Testis (tissue), 3 donors: ENCODE data around the gene PSMD1. TPM values are rescaled to one million over a fixed set of nuclear protein-coding genes. Genes with fewer than 3 reads are reported as not detected.

ENCODE experiments used
- DNase-seq: peaks from one replicate; pipeline ENCODE4 v3.0.0-alpha.2; 2019
- H3K27ac ChIP-seq, 2 donors: fragments of 200-600 bp; sonication (generic); one replicate each; pipeline ENCODE4 v1.5.1; 2019
- H3K27me3 ChIP-seq: fragments of 200-600 bp; sonication (generic); one replicate; pipeline ENCODE4 v1.5.1; 2019
- H3K36me3 ChIP-seq: fragments of 200-600 bp; sonication (generic); one replicate; pipeline ENCODE4 v1.5.1; 2017; ENCODE audit warnings: low read depth; ENCODE audit errors: missing control alignments
- H3K4me1 ChIP-seq: fragments of 200-600 bp; sonication (generic); one replicate; pipeline ENCODE4 v1.5.1; 2019
- H3K4me3 ChIP-seq, 2 donors: fragments of 200-600 bp; sonication (generic); one replicate each; pipeline ENCODE4 v1.5.1; 2017 to 2019
- H3K9me3 ChIP-seq: fragments of 200-600 bp; sonication (generic); one replicate; pipeline ENCODE4 v1.5.1; 2017
- CTCF ChIP-seq, 3 experiments: fragments of 450-650 bp in 2 of 3; fragments of 200-600 bp in 1 of 3; sonication (generic) in 1 of 3; IDR thresholded peaks; one replicate each; pipeline ENCODE4 v1.5.1; 2016 to 2019; ENCODE audit warnings: antibody characterized with exemption in 3 of 3, mild to moderate bottlenecking in 2 of 3, moderate library complexity in 1 of 3
- POLR2A ChIP-seq: fragments of 450-650 bp; IDR thresholded peaks from one replicate; pipeline ENCODE4 v1.6.1; 2017; ENCODE audit warnings: antibody characterized with exemption, mild to moderate bottlenecking, moderate library complexity
- WGBS, 2 donors: methylation state at CpG; one replicate each; pipeline ENCODE4 v1.1.5; 2018; 5-methylcytosine and 5-hydroxymethylcytosine counted together
- intact Hi-C: fragments of 100-400 bp; cut with DNase I; formaldehyde crosslinking; loops from one replicate; pipeline ENCODE4 v1.15.1; 2023; ENCODE audit warnings: low total_unique reads
- polyA plus RNA-seq: library from polyadenylated mRNA; stranded (reverse); fragments of 350-450 nt; fragmentation: Illumina TruSeq; extraction: RNeasy Lipid Tissue Mini Kit (QIAGEN cat#74804); gene quantifications from one replicate; pipeline ENCODE4 v1.2.3, GENCODE V29; 2014; ENCODE audit warnings: low read depth, low replicate concordance; ENCODE audit not compliant: insufficient read depth
- total RNA-seq, 2 donors: library from RNA; depleted of rRNA; stranded (reverse); fragments of >200 nt; gene quantifications; one replicate each; pipeline ENCODE4 v1.2.3, GENCODE V29; 2016

Gene PSMD1
- total and polyA plus RNA-seq, 3 donors from 2014 or later: 60.8 to 69.6 (median 66.8) TPM

GRCh38 chr2:231185050-231185725 lies 128.5 kb downstream of the PSMD1 start:
- intact Hi-C loops: no loop called here
- peaks cover 7% of the 10 kb centered on the region for H3K4me1 ChIP-seq
- WGBS, 2 donors: 78 to 81% methylated on average over 6 to 11 of the region's 11 CpGs
- TF ChIP-seq POLR2A (no peak), CTCF (IDR thresholded peaks at IDR 0.05) (no peak)
- DNase-seq: no peak
- H3K27ac ChIP-seq: peak overlapping the region in 1 of 2 donors; percentile 31
- H3K4me3 ChIP-seq: no peak overlapping the region
- no peaks in the 10 kb centered on the region for H3K36me3 ChIP-seq
- H3K9me3 ChIP-seq: no peaks in the 10 kb centered on the region
- H3K27me3 ChIP-seq: no peaks in the 10 kb centered on the region

- TF ChIP-seq CTCF (IDR thresholded peaks at IDR 0.05) (no peak), POLR2A (no peak)
- Histone ChIP-seq H3K36me3 (no peaks in the 10 kb centered on the region), H3K4me1 (peaks cover 14% of the 10 kb centered on the region), H3K4me3 (no peak overlapping the region), H3K27me3 (no peaks in the 10 kb centered on the region), H3K27ac (peak overlapping the region in 1 of 2 donors; percentile 31), H3K9me3 (no peaks in the 10 kb centered on the region)
- 44 to 80% methylated on average over 1 to 4 of the region's 4 CpGs for WGBS, 2 donors
- intact Hi-C loops: no loop called here
- DNase-seq: no peak
These were observed 129.2 kb downstream of the PSMD1 start for GRCh38 chr2:231185886-231186285.

GRCh38 chr2:231186325-231186724 lies 129.7 kb downstream of the PSMD1 start:
- intact Hi-C loops: no loop called here
- H3K36me3 ChIP-seq: no peaks in the 10 kb centered on the region
- 89 to 100% methylated on average over 5 to 7 of the region's 7 CpGs for WGBS, 2 donors
- no peaks in the 10 kb centered on the region for H3K9me3 ChIP-seq
- no peak for TF ChIP-seq POLR2A
- TF ChIP-seq CTCF (IDR thresholded peaks at IDR 0.05): no peak
- no peaks in the 10 kb centered on the region for H3K27me3 ChIP-seq
- no peak for DNase-seq
- H3K4me1 ChIP-seq: peaks cover 17% of the 10 kb centered on the region
- peak overlapping the region in 1 of 2 donors; percentile 31 for H3K27ac ChIP-seq
- no peak overlapping the region for H3K4me3 ChIP-seq

DNA sequence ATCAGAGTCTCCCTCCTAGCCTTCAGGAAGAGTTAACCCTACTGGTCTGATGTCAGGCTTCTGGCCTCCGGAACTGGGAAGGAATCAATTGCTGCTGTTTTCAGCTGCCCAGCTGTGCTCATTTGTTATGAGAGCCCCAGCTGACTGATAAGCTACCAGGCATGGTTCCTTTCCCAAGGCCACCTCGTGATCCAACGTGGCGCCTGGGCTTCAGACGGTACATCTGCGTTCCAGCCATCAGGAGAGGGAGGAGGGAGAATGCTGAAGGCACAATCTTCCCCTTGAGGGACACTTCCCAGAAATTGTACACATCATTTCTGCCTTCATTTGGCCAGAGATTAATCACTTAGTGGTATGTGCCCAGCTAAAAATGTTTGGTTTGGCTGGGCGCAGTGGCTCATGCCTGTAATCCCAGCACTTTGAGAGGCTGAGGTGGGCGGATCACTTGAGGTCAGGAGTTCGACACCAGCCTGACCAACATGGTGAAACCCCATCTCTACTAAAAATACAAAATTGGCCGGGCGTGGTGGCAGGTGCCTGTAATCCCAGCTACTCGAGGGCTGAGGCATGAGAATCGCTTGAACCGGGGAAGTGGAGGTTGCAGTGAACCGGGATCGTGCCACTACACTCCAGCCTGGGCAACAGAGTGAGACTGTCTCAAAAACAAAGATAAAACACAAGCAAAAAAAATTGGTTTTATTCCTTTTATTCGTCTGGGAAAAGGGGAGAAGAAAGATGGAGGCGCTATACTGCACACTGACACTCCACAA lies 131.3 kb downstream of the PSMD1 start:
- Histone ChIP-seq H3K27ac (peak overlapping the region in 1 of 2 donors; percentile 23), H3K4me1 (peaks cover 31% of the 10 kb centered on the region), H3K36me3 (no peaks in the 10 kb centered on the region), H3K4me3 (no peak overlapping the region), H3K9me3 (no peaks in the 10 kb centered on the region), H3K27me3 (no peaks in the 10 kb centered on the region)
- TF ChIP-seq CTCF (IDR thresholded peaks at IDR 0.05) (no peak), POLR2A (no peak)
- intact Hi-C loops: no loop called here
- WGBS, 2 donors: 74 to 83% methylated on average over 15 to 18 of the region's 18 CpGs
- peak; percentile 62 for DNase-seq
